ENCODE measurements around the gene SLIT3.

SLIT3 gene

GRCh38 chr5:169004551-169004950, 296.4 kb downstream of the SLIT3 start:
- Histone ChIP-seq H3K36me3 (ENCODE audit: insufficient read depth, low read length) (no peaks in the 10 kb centered on the region), H3K9ac (ENCODE audit: low read depth, low read length, poor library complexity, severe bottlenecking) (no peak overlapping the region), H3K79me2 (ENCODE audit: insufficient read depth, low read length) (no peaks in the 10 kb centered on the region), H3K4me2 (ENCODE audit: low read depth, low read length, poor library complexity, severe bottlenecking) (no peak overlapping the region), H3K4me1 (ENCODE audit: insufficient read depth, low read length, poor library complexity, severe bottlenecking) (no peaks in the 10 kb centered on the region), H3K9me2 (replicated peaks; ENCODE audit: low read depth, low read length) (no peaks in the 10 kb centered on the region), H3K27me3 (ENCODE audit: insufficient read depth, low read length, poor library complexity, severe bottlenecking) (no peaks in the 10 kb centered on the region), H3F3A (ENCODE audit: low read depth) (no peaks in the 10 kb centered on the region), H3K4me3 (ENCODE audit: low read length, poor library complexity, severe bottlenecking) (no peak overlapping the region), H4K20me1 (ENCODE audit: insufficient read depth, low read length, poor library complexity, severe bottlenecking) (no peaks in the 10 kb centered on the region), H2AFZ (ENCODE audit: low read length) (no peak overlapping the region), H3K9me3 (ENCODE audit: insufficient read depth, low read depth, low read length) (no peaks in the 10 kb centered on the region)
- TF ChIP-seq EZH2phosphoT487 (IDR thresholded peaks at IDR 0.05; ENCODE audit: borderline replicate concordance) (no peak), CTCF (conservative IDR thresholded peaks at IDR 0.05; ENCODE audit: low read length) (no peak)

GRCh38 chr5:169003721-169004541, 297.0 kb downstream of the SLIT3 start:
- no peaks in the 10 kb centered on the region for H3K36me3 ChIP-seq (ENCODE audit: insufficient read depth, low read length)
- no peaks in the 10 kb centered on the region for H4K20me1 ChIP-seq (ENCODE audit: insufficient read depth, low read length, poor library complexity, severe bottlenecking)
- H3K27me3 ChIP-seq (ENCODE audit: insufficient read depth, low read length, poor library complexity, severe bottlenecking) = no peaks in the 10 kb centered on the region
- no peak overlapping the region for H3K4me2 ChIP-seq (ENCODE audit: low read depth, low read length, poor library complexity, severe bottlenecking)
- TF ChIP-seq CTCF (conservative IDR thresholded peaks at IDR 0.05; ENCODE audit: low read length) (0 out of 2 replicates have a peak, but pooled peaks have one; percentile 9), EZH2phosphoT487 (IDR thresholded peaks at IDR 0.05; ENCODE audit: borderline replicate concordance) (no peak)
- H3K9ac ChIP-seq (ENCODE audit: low read depth, low read length, poor library complexity, severe bottlenecking) = no peak overlapping the region
- H3K9me3 ChIP-seq (ENCODE audit: insufficient read depth, low read depth, low read length) = no peaks in the 10 kb centered on the region
- no peak overlapping the region for H3K4me3 ChIP-seq (ENCODE audit: low read length, poor library complexity, severe bottlenecking)
- H3K4me1 ChIP-seq (ENCODE audit: insufficient read depth, low read length, poor library complexity, severe bottlenecking) = no peaks in the 10 kb centered on the region
- no peak overlapping the region for H2AFZ ChIP-seq (ENCODE audit: low read length)
- H3K79me2 ChIP-seq (ENCODE audit: insufficient read depth, low read length) = no peaks in the 10 kb centered on the region
- no peaks in the 10 kb centered on the region for H3K9me2 ChIP-seq (replicated peaks; ENCODE audit: low read depth, low read length)
- H3F3A ChIP-seq (ENCODE audit: low read depth) = no peaks in the 10 kb centered on the region

GRCh38 chr5:169002953-169003555, 297.9 kb downstream of the SLIT3 start:
- Histone ChIP-seq H3F3A (ENCODE audit: low read depth) (no peaks in the 10 kb centered on the region), H3K27me3 (ENCODE audit: insufficient read depth, low read length, poor library complexity, severe bottlenecking) (no peaks in the 10 kb centered on the region), H3K4me2 (ENCODE audit: low read depth, low read length, poor library complexity, severe bottlenecking) (no peak overlapping the region), H3K9me3 (ENCODE audit: insufficient read depth, low read depth, low read length) (no peaks in the 10 kb centered on the region), H3K9me2 (replicated peaks; ENCODE audit: low read depth, low read length) (no peaks in the 10 kb centered on the region), H3K36me3 (ENCODE audit: insufficient read depth, low read length) (no peaks in the 10 kb centered on the region), H3K79me2 (ENCODE audit: insufficient read depth, low read length) (no peaks in the 10 kb centered on the region), H3K9ac (ENCODE audit: low read depth, low read length, poor library complexity, severe bottlenecking) (no peak overlapping the region), H4K20me1 (ENCODE audit: insufficient read depth, low read length, poor library complexity, severe bottlenecking) (no peaks in the 10 kb centered on the region), H3K4me3 (ENCODE audit: low read length, poor library complexity, severe bottlenecking) (no peak overlapping the region), H3K4me1 (ENCODE audit: insufficient read depth, low read length, poor library complexity, severe bottlenecking) (no peaks in the 10 kb centered on the region), H2AFZ (ENCODE audit: low read length) (no peak overlapping the region)
- TF ChIP-seq EZH2phosphoT487 (IDR thresholded peaks at IDR 0.05; ENCODE audit: borderline replicate concordance) = no peak
- TF ChIP-seq CTCF (conservative IDR thresholded peaks at IDR 0.05; ENCODE audit: low read length) = no peak

Data from Loucy (cell line).